Stimulated activated effector memory CD8-positive, alpha-beta T cell treated with anti-CD3 and anti-CD28 coated beads, Interleukin-12 subunit alpha, Interleukin-12 subunit beta, amount 100 ng/mL, for 72 hours (primary cell): Measurements from ENCODE around the gene PDZD4.

Experiments used
- ATAC-seq: fragments of 150-1000 bp; cut with Tn5 transposase; 2 replicates; pipeline ENCODE4 v1.10.0; 2021
- DNase-seq, 2 donors: peaks; one replicate each; pipeline ENCODE4 v3.0.0; 2021 to 2022; ENCODE audit warnings: low spot score in 2 of 2
- H3K27ac Mint-ChIP-seq: one replicate; pipeline ENCODE4 v1.8.0; 2022; ENCODE audit warnings: mild to moderate bottlenecking, mixed read lengths
- H3K36me3 Mint-ChIP-seq: one replicate; pipeline ENCODE4 v1.8.0; 2022; ENCODE audit warnings: mild to moderate bottlenecking, mixed read lengths
- H3K4me1 Mint-ChIP-seq: one replicate; pipeline ENCODE4 v1.8.0; 2022; ENCODE audit warnings: mixed read lengths
- H3K4me3 Mint-ChIP-seq: one replicate; pipeline ENCODE4 v1.8.0; 2022; ENCODE audit warnings: mild to moderate bottlenecking, mixed read lengths
- H3K9me3 Mint-ChIP-seq: one replicate; pipeline ENCODE4 v1.8.0; 2022; ENCODE audit warnings: mixed read lengths

The PDZD4 gene

GRCh38 chrX:153870791-153871360, 40.5 kb upstream of the PDZD4 start:
- Mint-ChIP-seq H3K9me3 (no peaks in the 10 kb centered on the region), H3K36me3 (peaks cover 19% of the 10 kb centered on the region), H3K27ac (no peak overlapping the region), H3K4me3 (no peak overlapping the region), H3K4me1 (peaks cover 21% of the 10 kb centered on the region)
- DNase-seq (no peak), ATAC-seq (no peak)

- Mint-ChIP-seq H3K4me3 (no peak overlapping the region), H3K9me3 (no peaks in the 10 kb centered on the region), H3K4me1 (peaks cover 20% of the 10 kb centered on the region), H3K36me3 (peaks cover 15% of the 10 kb centered on the region), H3K27ac (no peak overlapping the region)
- ATAC-seq (no peak), DNase-seq (no peak)
These were observed 39.9 kb upstream of the PDZD4 start for GRCh38 chrX:153870288-153870690.

GRCh38 chrX:153869473-153870287, 39.3 kb upstream of the PDZD4 start:
- ATAC-seq, result no peak
- peaks cover 14% of the 10 kb centered on the region for H3K4me1 Mint-ChIP-seq
- H3K27ac Mint-ChIP-seq, result no peak overlapping the region
- no peak overlapping the region for H3K4me3 Mint-ChIP-seq
- H3K36me3 Mint-ChIP-seq, result peaks cover 11% of the 10 kb centered on the region
- H3K9me3 Mint-ChIP-seq, result no peaks in the 10 kb centered on the region
- DNase-seq, result no peak

GRCh38 chrX:153868576-153869472, 38.5 kb upstream of the PDZD4 start:
- ATAC-seq, result no peak
- Mint-ChIP-seq H3K4me3 (no peak overlapping the region), H3K27ac (no peak overlapping the region), H3K9me3 (no peaks in the 10 kb centered on the region), H3K4me1 (peaks cover 8% of the 10 kb centered on the region), H3K36me3 (peaks cover 5% of the 10 kb centered on the region)
- DNase-seq, result no peak

- Mint-ChIP-seq H3K9me3 (no peaks in the 10 kb centered on the region), H3K4me3 (no peak overlapping the region)
These were observed 37.3 kb upstream of the PDZD4 start for GRCh38 chrX:153867671-153868070.

GRCh38 chrX:153867139-153867538, 36.8 kb upstream of the PDZD4 start:
- no peak for ATAC-seq
- peaks cover under 1% of the 10 kb centered on the region for H3K4me1 Mint-ChIP-seq
- no peaks in the 10 kb centered on the region for H3K36me3 Mint-ChIP-seq
- no peak overlapping the region for H3K4me3 Mint-ChIP-seq
- no peaks in the 10 kb centered on the region for H3K9me3 Mint-ChIP-seq
- no peak overlapping the region for H3K27ac Mint-ChIP-seq
- DNase-seq, result no peak

More at GRCh38 chrX:153867671-153868070, 37.3 kb upstream of the PDZD4 start:
- Mint-ChIP-seq H3K4me1 (peaks cover 6% of the 10 kb centered on the region), H3K36me3 (peaks cover 4% of the 10 kb centered on the region), H3K27ac (no peak overlapping the region)
- DNase-seq (no peak), ATAC-seq (no peak)

GRCh38 chrX:153866302-153867019, 36.1 kb upstream of the PDZD4 start:
- H3K27ac Mint-ChIP-seq, result no peak overlapping the region
- DNase-seq, result no peak
- H3K4me1 Mint-ChIP-seq, result no peaks in the 10 kb centered on the region
- no peak for ATAC-seq
- H3K4me3 Mint-ChIP-seq, result no peak overlapping the region
- H3K36me3 Mint-ChIP-seq, result no peaks in the 10 kb centered on the region
- H3K9me3 Mint-ChIP-seq, result no peaks in the 10 kb centered on the region

- no peaks in the 10 kb centered on the region for H3K9me3 Mint-ChIP-seq
These were observed 35.3 kb upstream of the PDZD4 start for GRCh38 chrX:153865685-153866084.

GRCh38 chrX:153865321-153865580, 34.9 kb upstream of the PDZD4 start:
- no peaks in the 10 kb centered on the region for H3K4me1 Mint-ChIP-seq
- H3K27ac Mint-ChIP-seq, result no peak overlapping the region
- H3K36me3 Mint-ChIP-seq, result no peaks in the 10 kb centered on the region
- DNase-seq (no peak), ATAC-seq (no peak)
- H3K4me3 Mint-ChIP-seq, result no peak overlapping the region
- no peaks in the 10 kb centered on the region for H3K9me3 Mint-ChIP-seq

More at GRCh38 chrX:153865685-153866084, 35.3 kb upstream of the PDZD4 start:
- Mint-ChIP-seq H3K4me3 (no peak overlapping the region), H3K36me3 (no peaks in the 10 kb centered on the region), H3K4me1 (no peaks in the 10 kb centered on the region), H3K27ac (no peak overlapping the region)
- DNase-seq (no peak), ATAC-seq (no peak)

- H3K4me1 Mint-ChIP-seq, result no peaks in the 10 kb centered on the region
- DNase-seq (no peak), ATAC-seq (no peak)
- no peak overlapping the region for H3K27ac Mint-ChIP-seq
- no peak overlapping the region for H3K4me3 Mint-ChIP-seq
- H3K9me3 Mint-ChIP-seq, result no peaks in the 10 kb centered on the region
- H3K36me3 Mint-ChIP-seq, result no peaks in the 10 kb centered on the region
These were observed 34.4 kb upstream of the PDZD4 start for GRCh38 chrX:153864561-153865320.

- no peak overlapping the region for H3K27ac Mint-ChIP-seq
- no peak for ATAC-seq
- no peak for DNase-seq
- no peak overlapping the region for H3K4me3 Mint-ChIP-seq
- no peaks in the 10 kb centered on the region for H3K36me3 Mint-ChIP-seq
- no peaks in the 10 kb centered on the region for H3K4me1 Mint-ChIP-seq
- no peaks in the 10 kb centered on the region for H3K9me3 Mint-ChIP-seq
These were observed 33.8 kb upstream of the PDZD4 start for GRCh38 chrX:153864101-153864500.

- no peaks in the 10 kb centered on the region for H3K9me3 Mint-ChIP-seq
- ATAC-seq (no peak), DNase-seq (no peak)
- no peaks in the 10 kb centered on the region for H3K4me1 Mint-ChIP-seq
- no peaks in the 10 kb centered on the region for H3K36me3 Mint-ChIP-seq
- no peak overlapping the region for H3K4me3 Mint-ChIP-seq
- no peak overlapping the region for H3K27ac Mint-ChIP-seq
These were observed 33.1 kb upstream of the PDZD4 start for GRCh38 chrX:153863251-153863991.

GRCh38 chrX:153862369-153863250, 32.3 kb upstream of the PDZD4 start:
- no peak for ATAC-seq
- no peak overlapping the region for H3K4me3 Mint-ChIP-seq
- no peak overlapping the region for H3K27ac Mint-ChIP-seq
- DNase-seq, result no peak
- no peaks in the 10 kb centered on the region for H3K9me3 Mint-ChIP-seq
- H3K36me3 Mint-ChIP-seq, result no peaks in the 10 kb centered on the region
- peaks cover 2% of the 10 kb centered on the region for H3K4me1 Mint-ChIP-seq
